Activated CD8-positive, alpha-beta memory T cell treated with anti-CD3 and anti-CD28 coated beads, Interleukin-2, amount 50 U/mL, for 24 hours (primary cell): ENCODE measurements around the gene MEFV.
"Not testable (repeated sequence)": the region's sequence is repeated elsewhere in the genome, so short reads cannot be mapped to it uniquely, and the experiment has no call there.

Experiments used
- DNase-seq: peaks from one replicate; pipeline ENCODE4 v3.0.0-alpha.2; 2020; ENCODE audit errors: extremely low read depth

MEFV gene, protein sequence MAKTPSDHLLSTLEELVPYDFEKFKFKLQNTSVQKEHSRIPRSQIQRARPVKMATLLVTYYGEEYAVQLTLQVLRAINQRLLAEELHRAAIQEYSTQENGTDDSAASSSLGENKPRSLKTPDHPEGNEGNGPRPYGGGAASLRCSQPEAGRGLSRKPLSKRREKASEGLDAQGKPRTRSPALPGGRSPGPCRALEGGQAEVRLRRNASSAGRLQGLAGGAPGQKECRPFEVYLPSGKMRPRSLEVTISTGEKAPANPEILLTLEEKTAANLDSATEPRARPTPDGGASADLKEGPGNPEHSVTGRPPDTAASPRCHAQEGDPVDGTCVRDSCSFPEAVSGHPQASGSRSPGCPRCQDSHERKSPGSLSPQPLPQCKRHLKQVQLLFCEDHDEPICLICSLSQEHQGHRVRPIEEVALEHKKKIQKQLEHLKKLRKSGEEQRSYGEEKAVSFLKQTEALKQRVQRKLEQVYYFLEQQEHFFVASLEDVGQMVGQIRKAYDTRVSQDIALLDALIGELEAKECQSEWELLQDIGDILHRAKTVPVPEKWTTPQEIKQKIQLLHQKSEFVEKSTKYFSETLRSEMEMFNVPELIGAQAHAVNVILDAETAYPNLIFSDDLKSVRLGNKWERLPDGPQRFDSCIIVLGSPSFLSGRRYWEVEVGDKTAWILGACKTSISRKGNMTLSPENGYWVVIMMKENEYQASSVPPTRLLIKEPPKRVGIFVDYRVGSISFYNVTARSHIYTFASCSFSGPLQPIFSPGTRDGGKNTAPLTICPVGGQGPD

DNA sequence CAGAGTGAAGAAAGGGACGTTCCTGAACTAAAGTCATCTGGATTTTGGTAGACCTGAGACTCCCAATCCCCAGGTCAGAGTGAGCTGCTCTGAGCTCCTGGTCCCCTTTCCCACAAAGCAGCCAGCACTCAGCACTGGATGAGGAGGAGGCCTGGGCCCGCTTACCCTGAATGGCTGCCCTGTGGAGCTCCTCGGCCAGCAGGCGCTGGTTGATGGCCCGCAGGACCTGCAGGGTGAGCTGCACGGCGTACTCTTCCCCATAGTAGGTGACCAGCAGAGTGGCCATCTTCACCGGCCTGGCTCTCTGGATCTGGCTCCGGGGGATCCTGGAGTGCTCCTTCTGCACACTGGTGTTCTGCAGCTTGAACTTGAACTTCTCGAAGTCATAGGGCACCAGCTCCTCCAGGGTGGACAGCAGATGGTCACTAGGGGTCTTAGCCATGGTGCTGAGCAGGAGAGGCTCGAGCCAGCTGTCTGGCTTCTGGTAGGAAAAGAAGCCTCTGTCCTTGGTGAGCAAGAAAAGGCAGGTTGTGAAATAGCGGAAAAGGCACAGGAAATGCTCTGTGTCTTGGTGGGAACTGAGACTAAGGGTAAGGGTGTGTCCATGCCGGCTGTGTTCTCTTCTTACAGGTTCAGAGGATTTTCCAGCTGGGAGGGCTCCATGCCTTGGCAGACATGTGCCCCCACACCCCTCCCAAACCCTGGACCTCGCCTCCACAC lies at the start of gene MEFV:
Gene MEFV, minus strand, starts transcription at position 488 of the 720 bp plus-strand sequence. Its CDS starts 46 bp downstream, at position 442.
- no peak for DNase-seq

DNA sequence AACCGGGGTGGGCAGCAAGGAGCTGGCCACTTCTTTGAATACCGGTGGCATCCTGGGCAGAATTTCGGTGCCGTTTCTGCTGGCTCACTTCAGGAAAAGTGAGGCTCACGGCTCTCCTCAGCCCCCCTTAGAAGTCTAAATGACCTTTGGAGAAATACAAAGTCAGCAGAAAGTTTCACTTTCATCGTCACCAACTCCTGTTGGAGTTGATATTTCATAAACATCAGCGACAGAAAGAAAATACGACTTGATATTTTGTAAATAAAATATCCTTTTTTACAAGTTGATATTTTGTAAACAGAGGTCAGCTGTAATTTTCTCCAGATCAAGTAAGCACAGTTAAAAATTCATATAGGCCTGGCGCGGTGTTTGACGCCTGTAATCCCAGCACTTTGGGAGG lies 49.6 kb upstream of the MEFV start:
- no peak for DNase-seq

DNA sequence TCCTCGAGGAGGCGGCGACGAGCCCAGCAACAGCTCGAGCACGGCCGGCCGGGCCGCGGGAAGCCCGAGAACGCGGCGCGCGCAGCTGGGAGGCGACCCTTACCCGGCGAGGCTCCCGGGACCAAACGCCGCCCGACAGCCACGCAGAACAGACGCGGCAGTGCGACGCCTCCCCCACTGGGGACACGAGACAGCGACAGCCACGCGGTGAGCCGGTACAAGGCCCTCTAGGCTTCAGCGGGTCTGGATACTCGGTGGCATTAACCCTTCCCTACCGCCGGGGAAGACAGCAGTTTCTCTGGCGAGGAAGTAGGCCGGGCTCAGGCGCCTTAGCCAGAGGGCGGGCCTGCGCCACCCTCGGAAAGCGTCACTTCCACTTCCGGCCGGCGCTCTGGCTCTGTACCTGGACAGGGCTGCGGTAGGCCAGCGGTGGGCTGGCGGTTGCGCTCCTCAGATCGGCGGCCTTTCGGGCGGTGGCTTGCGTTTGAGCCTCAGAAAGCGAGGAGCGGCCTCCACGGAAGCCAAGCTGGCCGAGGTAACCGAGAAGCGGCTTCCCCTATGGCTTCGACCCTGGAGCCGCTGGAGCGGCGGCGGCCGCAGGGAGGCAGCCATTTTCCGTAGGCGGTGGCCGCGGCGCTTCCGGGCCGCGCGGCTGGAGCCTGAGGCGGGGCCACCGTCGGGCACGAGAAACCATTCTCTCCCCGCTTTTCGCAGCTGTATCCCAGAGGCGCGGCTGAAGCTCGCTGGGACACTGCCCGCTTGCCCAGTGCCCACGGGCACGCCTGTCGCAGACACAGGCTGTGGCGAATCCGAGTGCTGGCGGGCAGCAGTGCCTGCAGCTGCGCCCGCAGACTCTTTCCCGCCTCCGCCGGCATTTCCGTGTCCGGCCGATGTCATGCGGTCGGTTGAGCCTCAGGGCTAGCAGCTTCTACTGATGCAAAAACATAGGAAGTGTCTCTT lies 49.0 kb upstream of the MEFV start, which contains the start of the genes TIGD7 and ZNF75A:
Gene TIGD7, minus strand, starts transcription at position 322 of the 960 bp plus-strand sequence. CDS start 4,816 bp downstream, outside the sequence.
Gene ZNF75A, plus strand, starts transcription at position 389 of the 960 bp plus-strand sequence. CDS start 2,932 bp downstream, outside the sequence.
- peak; percentile 43 for DNase-seq

DNA sequence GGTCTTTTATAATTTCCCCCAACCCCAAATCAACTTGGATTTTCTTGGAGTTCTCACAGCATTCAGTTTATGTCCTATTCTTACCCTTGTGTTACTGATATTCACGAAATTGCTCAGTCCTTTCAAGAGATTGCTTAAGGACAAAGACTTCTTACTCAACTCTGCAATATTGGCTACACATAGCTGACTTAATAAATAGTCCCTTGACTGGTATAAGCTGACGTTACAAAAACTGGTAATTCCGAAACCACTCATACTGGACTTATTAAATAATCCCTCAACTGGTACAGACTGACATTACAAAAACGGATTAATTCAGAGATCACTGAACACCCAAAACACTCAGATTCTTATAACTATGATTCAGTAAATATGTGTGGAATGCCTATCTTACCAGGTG lies 47.9 kb upstream of the MEFV start:
- no peak for DNase-seq

DNA sequence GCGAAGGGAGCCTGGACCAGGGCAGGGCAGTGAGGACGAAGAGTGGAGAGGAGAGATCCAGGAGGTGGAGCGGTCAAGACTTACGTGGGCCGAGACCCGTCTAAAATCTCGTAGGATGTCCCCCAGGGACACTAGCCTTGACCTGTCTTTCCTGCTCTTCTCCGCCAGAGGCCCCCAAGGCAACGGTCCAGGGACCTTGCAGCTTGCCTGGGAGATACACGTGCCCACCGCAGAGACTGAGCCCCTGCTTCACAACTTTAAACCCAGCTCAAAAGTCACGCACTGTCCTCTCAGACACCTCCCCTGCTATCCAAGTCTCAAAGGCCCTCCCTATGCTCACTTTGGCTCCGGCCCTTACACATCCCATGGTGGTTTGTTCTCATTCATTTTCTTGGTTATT lies 39.4 kb upstream of the MEFV start:
- no peak for DNase-seq

DNA sequence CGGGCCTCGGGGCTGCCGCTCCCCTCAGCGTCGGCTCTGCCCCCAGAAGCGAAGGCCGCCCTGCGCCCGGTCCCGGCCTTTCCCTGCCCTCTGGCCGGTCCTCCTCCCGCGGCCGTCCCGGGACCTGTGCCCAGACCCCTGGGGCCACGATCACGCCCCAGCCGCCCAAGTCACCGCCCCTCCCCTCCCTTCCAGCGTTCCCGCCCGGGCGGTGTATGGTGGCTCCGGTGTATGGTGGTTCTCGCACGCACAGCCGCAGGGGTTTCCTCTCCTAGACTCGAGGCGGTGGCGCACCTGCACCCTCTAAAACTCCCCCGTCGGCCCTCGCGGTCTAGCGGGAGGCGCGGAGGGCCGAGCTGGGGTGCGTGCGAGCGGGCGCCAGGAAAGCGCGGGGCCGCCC lies 38.8 kb upstream of the MEFV start:
- no peak for DNase-seq

DNA sequence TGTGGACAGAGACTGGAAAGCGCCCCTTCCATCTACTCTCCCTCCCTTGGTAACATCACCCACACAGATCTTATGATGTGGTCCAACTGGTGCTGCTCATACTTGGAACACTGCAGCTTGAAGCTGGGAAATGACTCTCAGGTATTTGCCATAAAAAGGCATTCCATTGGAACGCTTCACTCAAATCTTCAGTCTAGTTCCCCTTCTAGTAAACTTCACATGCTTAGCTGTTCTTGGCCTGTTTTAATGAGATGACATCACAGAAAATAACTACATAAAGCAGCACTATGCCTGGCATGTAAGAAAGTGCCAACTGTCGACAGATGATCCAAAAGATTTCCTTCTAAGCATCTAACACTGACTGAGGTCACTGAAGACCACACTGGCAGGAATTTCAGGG lies 36.2 kb upstream of the MEFV start:
- no peak for DNase-seq

DNA sequence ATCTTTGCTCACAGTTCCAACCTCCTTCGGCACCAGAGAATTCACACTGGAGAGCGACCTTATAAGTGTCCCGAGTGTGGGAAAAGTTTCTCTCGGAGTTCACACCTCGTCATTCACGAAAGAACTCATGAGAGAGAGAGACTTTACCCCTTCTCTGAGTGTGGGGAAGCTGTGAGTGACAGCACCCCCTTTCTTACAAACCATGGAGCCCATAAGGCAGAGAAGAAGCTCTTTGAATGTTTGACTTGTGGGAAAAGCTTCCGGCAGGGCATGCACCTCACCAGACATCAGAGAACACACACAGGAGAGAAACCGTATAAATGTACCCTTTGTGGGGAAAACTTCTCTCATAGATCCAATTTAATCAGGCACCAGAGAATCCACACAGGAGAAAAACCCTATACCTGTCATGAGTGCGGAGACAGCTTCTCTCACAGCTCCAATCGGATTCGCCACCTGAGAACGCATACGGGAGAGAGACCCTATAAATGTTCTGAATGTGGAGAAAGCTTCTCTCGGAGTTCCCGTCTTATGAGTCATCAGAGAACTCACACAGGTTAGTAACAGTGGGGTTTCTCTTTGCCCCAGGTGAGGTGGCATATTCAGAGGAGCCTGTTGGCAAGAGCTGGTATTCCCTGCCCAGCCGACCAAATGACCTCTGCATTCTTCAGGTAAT lies 33.7 kb upstream of the MEFV start:
- DNase-seq: no peak

DNA sequence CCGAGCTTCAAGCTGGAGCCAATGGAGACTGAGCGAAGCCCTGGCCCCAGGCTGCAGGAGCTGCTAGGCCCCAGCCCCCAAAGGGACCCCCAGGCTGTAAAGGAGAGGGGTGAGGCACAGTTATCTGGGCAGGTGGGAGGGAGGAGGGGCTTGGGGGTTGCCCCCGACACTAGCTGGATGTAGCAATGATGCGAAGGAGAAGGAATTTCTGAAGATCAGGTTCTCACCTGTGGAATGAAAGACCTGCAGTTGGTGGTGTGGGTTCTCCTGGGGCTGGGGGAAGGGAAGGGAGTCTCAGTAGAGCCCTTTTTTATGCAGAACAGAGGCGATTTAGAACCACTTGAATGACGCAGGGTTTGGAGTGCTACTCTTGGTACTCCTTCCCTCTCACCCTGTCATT lies 28.7 kb upstream of the MEFV start:
- no peak for DNase-seq

DNA sequence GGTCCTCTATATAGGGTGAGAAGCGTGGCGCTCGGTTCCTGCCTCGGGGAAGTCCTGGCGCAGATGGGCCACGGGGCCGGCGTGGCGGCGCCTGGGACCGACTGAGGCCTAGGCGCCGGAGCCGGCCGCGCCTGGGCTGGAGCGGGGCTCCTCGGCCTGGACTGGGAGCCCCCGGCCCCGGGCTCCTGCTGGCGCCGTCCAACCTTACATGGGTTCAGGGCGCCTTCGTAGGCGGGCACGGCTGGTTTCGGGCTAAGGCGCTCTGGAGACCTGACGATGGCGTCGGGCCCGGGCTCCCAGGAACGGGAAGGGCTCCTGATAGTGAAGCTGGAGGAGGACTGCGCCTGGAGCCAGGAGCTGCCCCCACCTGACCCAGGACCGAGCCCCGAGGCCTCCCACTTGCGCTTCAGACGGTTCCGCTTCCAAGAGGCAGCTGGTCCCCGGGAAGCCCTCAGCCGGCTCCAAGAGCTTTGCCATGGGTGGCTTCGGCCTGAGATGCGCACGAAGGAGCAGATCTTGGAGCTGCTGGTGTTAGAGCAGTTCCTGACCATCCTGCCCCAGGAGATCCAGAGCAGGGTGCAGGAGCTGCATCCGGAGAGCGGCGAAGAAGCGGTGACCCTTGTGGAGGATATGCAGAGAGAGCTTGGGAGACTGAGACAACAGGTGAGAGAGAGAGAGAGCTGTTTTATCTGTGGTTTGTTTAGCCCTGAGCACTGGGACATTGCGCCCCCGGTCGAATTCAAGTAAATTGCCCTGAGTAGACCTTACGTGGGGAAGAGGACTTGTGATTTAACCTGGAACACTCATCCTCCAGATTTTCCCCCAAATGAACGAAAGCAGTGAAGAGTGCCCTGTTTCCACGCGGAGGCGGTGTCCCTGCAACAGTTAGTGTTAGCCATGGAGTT lies 27.4 kb upstream of the MEFV start:
- DNase-seq: no peak

DNA sequence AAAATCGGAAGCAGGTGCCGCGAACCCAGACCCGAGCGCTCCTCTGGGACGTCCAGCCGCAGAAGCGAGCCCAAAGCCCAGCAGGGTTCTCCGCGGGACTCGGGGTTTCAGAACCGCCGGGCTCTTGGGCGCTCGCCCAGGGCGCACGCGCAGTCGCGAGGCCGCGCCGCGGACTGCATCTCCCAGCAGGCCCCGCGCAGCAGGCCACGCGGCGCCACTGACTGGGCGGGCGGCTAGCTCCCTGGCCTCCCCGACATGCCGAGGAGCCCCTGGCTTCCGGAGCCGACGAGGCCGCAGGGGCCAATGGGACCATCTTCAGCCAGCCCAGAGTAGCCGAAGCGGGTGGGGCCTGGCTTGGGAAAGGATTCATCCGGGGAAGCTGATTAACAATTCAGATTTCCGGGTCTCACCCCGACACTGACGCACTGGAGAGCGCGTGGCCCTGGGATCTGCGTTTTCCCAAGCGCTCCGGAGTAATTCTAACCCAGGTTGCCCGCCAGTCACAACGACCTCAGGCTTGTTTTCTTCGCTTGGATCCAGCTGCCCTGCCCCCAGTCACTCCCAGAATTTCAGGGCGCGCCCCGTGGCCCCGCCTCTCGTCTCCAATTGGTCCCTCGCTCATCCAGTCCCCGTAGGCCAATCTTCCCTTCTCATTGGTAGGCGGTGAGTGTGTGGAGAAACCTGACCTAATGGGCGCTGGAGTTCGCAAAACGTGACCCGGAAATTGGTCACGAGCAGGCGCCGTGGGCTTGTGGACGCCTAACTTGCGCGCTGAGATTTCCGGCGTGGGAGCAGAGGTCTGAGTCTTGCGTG lies 26.5 kb upstream of the MEFV start, which contains the start of gene ZNF263:
Gene ZNF263, plus strand, starts transcription at position 762 of the 813 bp plus-strand sequence. CDS start 328 bp downstream, outside the sequence.
- DNase-seq: peak; percentile 83

DNA sequence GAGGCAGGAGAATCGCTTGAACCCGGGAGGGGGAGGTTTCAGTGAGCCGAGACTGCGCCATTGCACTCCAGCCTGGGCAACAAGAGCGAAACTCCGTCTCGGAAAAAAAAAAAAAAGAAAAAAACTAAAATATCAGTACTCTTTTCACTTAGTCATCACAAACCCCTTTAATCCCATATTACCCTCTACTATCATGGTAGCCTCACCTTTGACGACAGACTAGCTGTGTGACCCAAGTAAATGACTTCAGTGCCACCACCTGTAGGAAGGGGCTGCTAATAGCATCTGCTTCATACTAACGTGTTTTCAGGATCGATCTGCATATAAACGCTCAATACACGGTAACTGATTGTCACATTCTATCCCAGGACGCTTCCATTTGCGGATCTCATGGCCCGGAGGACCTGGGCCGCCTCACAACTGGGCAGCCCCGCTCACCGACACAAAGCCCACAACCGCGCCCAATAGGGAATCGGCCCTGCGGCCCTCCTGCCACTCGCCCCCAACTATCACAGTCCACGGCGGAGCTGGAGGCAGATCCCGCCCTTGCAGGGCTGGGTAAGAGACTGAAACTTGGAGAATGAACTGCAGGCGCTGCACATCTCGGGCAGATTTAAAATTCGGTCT lies 25.8 kb upstream of the MEFV start:
- no peak for DNase-seq

DNA sequence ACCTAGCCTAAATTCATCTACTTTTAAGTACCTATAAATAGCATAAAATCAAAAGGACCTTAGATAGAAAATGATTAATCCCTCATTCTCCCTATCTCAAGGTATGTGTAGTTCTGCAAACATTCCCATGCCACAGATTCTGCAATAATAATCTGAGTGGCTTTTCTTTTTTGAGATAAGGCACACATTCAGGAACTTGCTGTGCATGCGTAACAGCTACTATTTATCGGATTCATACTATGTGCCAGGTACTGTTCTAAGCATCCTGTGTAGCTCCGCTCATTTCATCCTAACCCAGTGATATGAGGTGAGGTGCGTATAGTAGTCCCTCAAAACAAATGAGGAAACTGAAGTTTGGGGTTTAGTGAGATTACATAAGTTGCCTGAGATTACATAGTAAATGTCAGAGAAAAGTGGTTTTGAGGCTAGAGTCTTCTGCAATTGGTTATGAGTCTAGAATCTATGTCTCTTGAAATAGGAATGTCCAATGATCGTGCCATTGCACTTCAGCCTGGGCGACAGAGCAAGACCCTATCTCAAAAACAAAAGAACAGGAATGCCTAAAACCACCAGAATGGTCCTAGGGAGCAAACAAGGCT lies 24.9 kb upstream of the MEFV start:
- DNase-seq: no peak

DNA sequence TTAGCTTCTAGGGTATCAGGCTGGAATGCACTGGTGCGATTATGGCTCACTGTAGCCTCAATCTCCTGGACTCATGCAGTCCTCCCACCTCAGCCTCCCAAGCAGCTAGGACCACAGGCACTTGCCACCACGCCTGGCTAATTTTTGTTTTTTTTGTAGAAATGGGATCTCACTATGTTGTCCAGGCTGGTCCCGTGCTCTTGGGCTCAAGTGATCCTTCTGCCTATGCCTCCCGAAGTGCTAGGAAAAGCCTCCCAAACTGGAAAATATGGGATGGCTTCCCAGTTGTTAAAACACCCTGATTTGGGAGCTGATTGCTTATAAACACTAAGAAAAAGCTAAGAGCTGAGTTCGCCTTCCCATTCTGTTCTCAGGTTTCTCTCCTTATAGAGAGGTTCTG lies 20.2 kb upstream of the MEFV start:
- DNase-seq: no peak

DNA sequence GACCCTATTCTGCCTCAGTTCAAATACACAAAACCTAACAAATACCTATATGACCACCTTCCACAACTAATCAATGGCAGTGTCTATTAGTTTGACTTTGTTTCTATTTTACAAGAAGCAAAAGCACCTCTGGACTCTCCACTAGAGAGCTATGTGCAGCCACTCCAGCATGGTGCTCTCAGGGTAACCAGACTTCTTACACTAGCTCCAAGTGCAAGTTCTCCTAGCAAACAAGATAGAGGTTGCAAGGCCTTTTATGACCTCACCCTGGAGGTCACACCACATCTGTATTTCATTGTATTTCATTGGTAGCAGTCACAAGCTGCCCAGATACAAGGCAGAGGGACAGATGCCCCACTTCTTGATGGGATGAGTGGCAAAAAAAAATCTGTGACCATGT lies 18.5 kb upstream of the MEFV start:
- DNase-seq: no peak

DNA sequence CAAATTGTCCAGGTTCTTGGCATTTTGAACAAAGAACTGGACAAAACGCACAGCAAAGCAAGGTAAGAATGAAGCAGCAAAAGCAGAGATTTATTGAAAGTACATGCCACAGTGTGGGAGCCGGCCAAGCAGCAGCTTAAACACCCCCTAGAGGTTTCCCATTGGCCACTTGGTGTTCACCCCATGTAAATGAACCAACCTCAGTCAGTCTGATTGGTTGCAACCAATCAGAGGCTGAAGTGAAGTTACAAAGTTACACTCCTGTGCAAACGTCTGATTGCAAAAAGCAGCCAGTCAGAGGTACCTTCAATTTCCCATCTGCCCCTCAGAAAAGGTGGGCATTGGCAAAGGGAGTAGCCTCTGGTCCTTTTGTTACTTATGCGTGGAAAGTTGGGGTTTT lies 18.1 kb upstream of the MEFV start:
- DNase-seq: no peak

DNA sequence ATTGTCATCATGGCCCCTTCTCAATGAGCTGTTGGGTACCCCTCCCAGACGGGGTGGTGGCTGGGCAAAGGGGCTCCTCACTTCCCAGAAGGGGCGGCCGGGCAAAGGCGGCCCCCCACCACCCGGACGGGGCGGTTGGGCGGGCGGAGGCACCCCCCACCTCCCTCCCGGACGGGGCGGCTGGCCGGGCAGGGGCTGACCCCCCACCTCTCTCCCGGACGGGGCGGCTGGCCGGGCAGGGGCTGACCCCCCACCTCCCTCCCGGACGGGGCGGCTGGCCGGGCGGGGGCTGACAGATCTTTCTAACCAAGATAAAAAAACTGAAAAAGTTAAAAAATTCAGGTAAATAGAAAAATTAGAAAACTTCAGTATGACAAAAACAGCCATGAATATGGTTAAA lies 14.8 kb upstream of the MEFV start:
- DNase-seq: not testable (repeated sequence)
